A549 (cell line): Measurements from ENCODE around the gene ANKS4B.

Experiments
- CEBPB ChIP-seq, 2 experiments: fragments of >200 bp in 1 of 2; sonication (Bioruptor Twin) in 1 of 2; formaldehyde crosslinking in 1 of 2; IDR thresholded peaks; 2 replicates each; pipeline ENCODE4 v1.6.1; 2012 to 2016
- ELK1 ChIP-seq: fragments of 150-350 bp; IDR thresholded peaks from 2 replicates; pipeline ENCODE4 v1.6.1; 2014; ENCODE audit warnings: low read depth, mild to moderate bottlenecking, low read length
- JUNB ChIP-seq: fragments of >200 bp; sonication (Bioruptor Twin); formaldehyde crosslinking; IDR thresholded peaks from 2 replicates; pipeline ENCODE4 v1.6.1; 2016
- POLR2A ChIP-seq: IDR thresholded peaks from 2 replicates; pipeline ENCODE4 v1.6.1; 2012; ENCODE audit warnings: mild to moderate bottlenecking, low read length
- RCOR1 ChIP-seq: fragments of 150-350 bp; IDR thresholded peaks from 2 replicates; pipeline ENCODE4 v1.6.1; 2014; ENCODE audit warnings: antibody characterized with exemption, low read length, low read depth
- TF ChIP-seq, protein P1 (sequence below): fragments of >200 bp; sonication (Bioruptor Twin); formaldehyde crosslinking; IDR thresholded peaks from 3 replicates; pipeline ENCODE4 v1.5.1; 2016
- TF ChIP-seq, protein P2 (sequence below): fragments of 200-600 bp; sonication (generic); IDR thresholded peaks from 2 replicates; pipeline ENCODE4 v1.6.1; 2016; ENCODE audit warnings: antibody characterized with exemption, mild to moderate bottlenecking, moderate library complexity

GRCh38 chr16:21281698-21282389 is 48.3 kb downstream of the ANKS4B start:
- TF ChIP-seq, protein P1, sequence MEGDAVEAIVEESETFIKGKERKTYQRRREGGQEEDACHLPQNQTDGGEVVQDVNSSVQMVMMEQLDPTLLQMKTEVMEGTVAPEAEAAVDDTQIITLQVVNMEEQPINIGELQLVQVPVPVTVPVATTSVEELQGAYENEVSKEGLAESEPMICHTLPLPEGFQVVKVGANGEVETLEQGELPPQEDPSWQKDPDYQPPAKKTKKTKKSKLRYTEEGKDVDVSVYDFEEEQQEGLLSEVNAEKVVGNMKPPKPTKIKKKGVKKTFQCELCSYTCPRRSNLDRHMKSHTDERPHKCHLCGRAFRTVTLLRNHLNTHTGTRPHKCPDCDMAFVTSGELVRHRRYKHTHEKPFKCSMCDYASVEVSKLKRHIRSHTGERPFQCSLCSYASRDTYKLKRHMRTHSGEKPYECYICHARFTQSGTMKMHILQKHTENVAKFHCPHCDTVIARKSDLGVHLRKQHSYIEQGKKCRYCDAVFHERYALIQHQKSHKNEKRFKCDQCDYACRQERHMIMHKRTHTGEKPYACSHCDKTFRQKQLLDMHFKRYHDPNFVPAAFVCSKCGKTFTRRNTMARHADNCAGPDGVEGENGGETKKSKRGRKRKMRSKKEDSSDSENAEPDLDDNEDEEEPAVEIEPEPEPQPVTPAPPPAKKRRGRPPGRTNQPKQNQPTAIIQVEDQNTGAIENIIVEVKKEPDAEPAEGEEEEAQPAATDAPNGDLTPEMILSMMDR: no peak
- TF ChIP-seq ELK1 (no peak), POLR2A (no peak), CEBPB (IDR thresholded peaks at IDR 0.05) (no peak), JUNB (no peak), RCOR1 (no peak)
- TF ChIP-seq, protein P2, sequence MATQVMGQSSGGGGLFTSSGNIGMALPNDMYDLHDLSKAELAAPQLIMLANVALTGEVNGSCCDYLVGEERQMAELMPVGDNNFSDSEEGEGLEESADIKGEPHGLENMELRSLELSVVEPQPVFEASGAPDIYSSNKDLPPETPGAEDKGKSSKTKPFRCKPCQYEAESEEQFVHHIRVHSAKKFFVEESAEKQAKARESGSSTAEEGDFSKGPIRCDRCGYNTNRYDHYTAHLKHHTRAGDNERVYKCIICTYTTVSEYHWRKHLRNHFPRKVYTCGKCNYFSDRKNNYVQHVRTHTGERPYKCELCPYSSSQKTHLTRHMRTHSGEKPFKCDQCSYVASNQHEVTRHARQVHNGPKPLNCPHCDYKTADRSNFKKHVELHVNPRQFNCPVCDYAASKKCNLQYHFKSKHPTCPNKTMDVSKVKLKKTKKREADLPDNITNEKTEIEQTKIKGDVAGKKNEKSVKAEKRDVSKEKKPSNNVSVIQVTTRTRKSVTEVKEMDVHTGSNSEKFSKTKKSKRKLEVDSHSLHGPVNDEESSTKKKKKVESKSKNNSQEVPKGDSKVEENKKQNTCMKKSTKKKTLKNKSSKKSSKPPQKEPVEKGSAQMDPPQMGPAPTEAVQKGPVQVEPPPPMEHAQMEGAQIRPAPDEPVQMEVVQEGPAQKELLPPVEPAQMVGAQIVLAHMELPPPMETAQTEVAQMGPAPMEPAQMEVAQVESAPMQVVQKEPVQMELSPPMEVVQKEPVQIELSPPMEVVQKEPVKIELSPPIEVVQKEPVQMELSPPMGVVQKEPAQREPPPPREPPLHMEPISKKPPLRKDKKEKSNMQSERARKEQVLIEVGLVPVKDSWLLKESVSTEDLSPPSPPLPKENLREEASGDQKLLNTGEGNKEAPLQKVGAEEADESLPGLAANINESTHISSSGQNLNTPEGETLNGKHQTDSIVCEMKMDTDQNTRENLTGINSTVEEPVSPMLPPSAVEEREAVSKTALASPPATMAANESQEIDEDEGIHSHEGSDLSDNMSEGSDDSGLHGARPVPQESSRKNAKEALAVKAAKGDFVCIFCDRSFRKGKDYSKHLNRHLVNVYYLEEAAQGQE: no peak
